ENCODE results near the gene TNS1.

DNA sequence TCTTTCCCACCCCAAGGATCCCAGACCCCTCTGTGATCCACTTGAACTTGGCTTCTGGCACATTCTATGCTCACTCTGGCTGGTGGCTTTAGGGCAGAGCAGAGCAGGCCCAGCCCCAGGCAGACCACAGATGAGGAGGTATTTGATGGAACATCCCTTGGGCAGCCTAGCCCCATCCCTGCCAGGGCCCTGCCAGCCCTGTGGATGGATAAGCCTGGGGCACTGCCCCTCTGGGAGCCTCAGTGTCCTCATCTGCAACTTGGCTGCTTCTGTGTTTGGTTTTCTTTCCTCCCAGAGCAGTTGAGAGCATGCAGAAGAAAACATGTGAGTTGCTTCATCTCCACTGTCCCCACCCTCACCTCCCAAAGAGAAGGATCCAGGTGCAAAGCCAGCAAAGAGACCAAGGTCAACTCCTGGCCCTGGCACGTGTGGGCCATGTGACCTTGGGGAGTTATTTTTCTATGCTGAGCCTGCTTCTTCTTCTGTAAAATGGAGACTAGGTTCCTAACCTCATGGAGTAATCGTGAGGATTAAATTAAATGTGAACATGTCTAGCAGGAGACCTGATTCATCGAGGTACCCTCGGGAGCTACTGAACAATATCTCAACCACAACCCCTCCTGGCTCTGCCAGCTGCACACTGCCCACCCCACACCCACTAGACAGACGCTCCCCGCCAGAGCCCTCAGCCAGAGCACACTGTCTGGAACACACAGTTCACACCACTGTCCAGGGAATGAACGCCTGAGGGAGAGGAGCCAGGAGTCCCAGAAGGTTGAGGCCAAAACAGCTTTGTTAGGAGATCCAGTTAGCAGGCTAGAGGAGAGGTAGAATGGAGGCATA lies 14.6 kb upstream of the TNS1 start:
- TF ChIP-seq CTCF (conservative IDR thresholded peaks at IDR 0.05; ENCODE audit: low read length): no peak
- no peak for TF ChIP-seq EZH2phosphoT487 (IDR thresholded peaks at IDR 0.05; ENCODE audit: borderline replicate concordance)

Measured in Loucy (cell line).